HepG2 (cell line): Measurements from ENCODE around the gene EPB41L5. TPM values are rescaled to one million over a fixed set of nuclear protein-coding genes. Genes with fewer than 3 reads are reported as not detected.

Source experiments
- ATAC-seq: fragments of 200-7000 bp; cut with Tn5 transposase; 3 replicates; pipeline ENCODE4 v1.9.1; 2020; ENCODE audit warnings: mild to moderate bottlenecking, moderate library complexity
- BruUV-seq: library from RNA; stranded (reverse); fragments of 400-500 nt; replicated peaks from 2 replicates; lab custom pipeline; 2021; lab: Mats Ljungman, UMichigan
- CTCF ChIA-PET: fragments of 300-600 bp; formaldehyde crosslinking; extraction: SDS; loops from one replicate; lab custom pipeline; 2021; ENCODE audit warnings: low total read pairs, inconsistent platforms, low intra/inter-chr PET ratio; lab: Yijun Ruan, JAX
- POLR2A ChIA-PET: fragments of 350-600 bp; sonication (Branson Sonifier 250); formaldehyde crosslinking; loops from one replicate; lab custom pipeline; 2020; ENCODE audit warnings: antibody characterized with exemption, inconsistent platforms; lab: Yijun Ruan, JAX
- DNase-seq: peaks from one replicate; pipeline ENCODE4 v3.0.0-alpha.2; 2015; ENCODE audit warnings: low spot score
- FAIRE-seq: peaks from 3 replicates; lab custom pipeline; 2011; peaks lifted over from hg19 to GRCh38; lab: Jason Lieb, UNC
- H2AFZ ChIP-seq: one replicate; pipeline ENCODE4 v1.6.1; 2011; ENCODE audit warnings: low read length, inconsistent platforms
- H3K27ac ChIP-seq: fragments of 300-600 bp; 3 replicates; pipeline ENCODE4 v1.8.0; 2011; ENCODE audit warnings: mixed run types, mild to moderate bottlenecking, mixed read lengths, low read length, inconsistent platforms; ENCODE audit not compliant: insufficient read depth; ENCODE audit errors: extremely low read length
- H3K27me3 ChIP-seq, 2 experiments: fragments of 200-600 bp in 1 of 2; 2 replicates in 1 of 2; 3 replicates in 1 of 2; pipeline versions ENCODE4 v1.6.0 to v1.8.0; 2011; ENCODE audit warnings: low read length in 2 of 2, mild to moderate bottlenecking in 2 of 2, moderate library complexity in 2 of 2, inconsistent platforms in 1 of 2; ENCODE audit not compliant: insufficient read depth in 2 of 2, control insufficient read depth in 1 of 2
- H3K36me3 ChIP-seq, 2 experiments: fragments of 200-600 bp in 1 of 2; replicated peaks in 1 of 2; 2 replicates in 1 of 2; 3 replicates in 1 of 2; pipeline versions ENCODE4 v1.5.1 to v1.8.0; 2011; ENCODE audit warnings: low read length in 2 of 2, inconsistent platforms in 1 of 2; ENCODE audit not compliant: insufficient read depth in 2 of 2, control insufficient read depth in 1 of 2
- H3K4me1 ChIP-seq: 2 replicates; pipeline ENCODE4 v1.5.1; 2012; ENCODE audit warnings: low read length, inconsistent platforms; ENCODE audit not compliant: insufficient read depth
- H3K4me2 ChIP-seq: 2 replicates; pipeline ENCODE4 v1.6.0; 2011; ENCODE audit warnings: low read depth, low read length, inconsistent platforms
- H3K4me3 ChIP-seq, 3 experiments: fragments of 200-600 bp in 1 of 3; sonication (generic), shearing (Covaris generic) in 1 of 3; replicated peaks in 1 of 3; 2 replicates each; pipeline ENCODE4 v1.5.1; 2011 to 2016; ENCODE audit warnings: low read length in 3 of 3, inconsistent platforms in 2 of 3, low read depth in 2 of 3, mild to moderate bottlenecking in 2 of 3, control low read depth in 1 of 3, mixed read lengths in 1 of 3; ENCODE audit not compliant: insufficient read depth in 1 of 3
- H3K79me2 ChIP-seq: one replicate; pipeline ENCODE4 v1.6.1; 2011; ENCODE audit warnings: low read length, inconsistent platforms; ENCODE audit not compliant: insufficient read depth
- H3K9ac ChIP-seq: 2 replicates; pipeline ENCODE4 v1.6.0; 2011; ENCODE audit warnings: mild to moderate bottlenecking, low read depth, low read length, inconsistent platforms; ENCODE audit not compliant: insufficient read depth
- H3K9me3 ChIP-seq: 2 replicates; pipeline ENCODE4 v1.5.1; 2012; ENCODE audit warnings: mild to moderate bottlenecking, low read length
- H4K20me1 ChIP-seq: 2 replicates; pipeline ENCODE4 v1.6.0; 2011; ENCODE audit warnings: inconsistent platforms, mild to moderate bottlenecking, low read length, moderate library complexity; ENCODE audit not compliant: insufficient read depth
- FOXO1 ChIP-seq: sonication (generic); formaldehyde crosslinking; IDR thresholded peaks from 2 replicates; pipeline ENCODE4 v1.4.0; 2020; ENCODE audit warnings: missing genetic modification reagents
- ZNF788 ChIP-seq: sonication (generic); formaldehyde crosslinking; IDR thresholded peaks from 2 replicates; pipeline ENCODE4 v1.5.0; 2020; ENCODE audit warnings: mild to moderate bottlenecking, missing genetic modification reagents, borderline replicate concordance
- ZSCAN22 ChIP-seq: sonication (generic); formaldehyde crosslinking; IDR thresholded peaks from 2 replicates; pipeline ENCODE4 v1.4.0; 2020; ENCODE audit warnings: mild to moderate bottlenecking, missing genetic modification reagents
- WGBS: methylation state at CpG from one replicate; pipeline ENCODE4 v1.1.6; 2017; ENCODE audit warnings: low lambda C conversion rate; 5-methylcytosine and 5-hydroxymethylcytosine counted together
- in situ Hi-C: cut with HindIII; loops from 2 replicates; pipeline ENCODE4 v1.10.0; 2017; ENCODE audit warnings: low pct_unique_long_range_greater_than_20kb; ENCODE audit not compliant: extremely low pct_ligation_motif_present
- intact Hi-C: fragments of 100-400 bp; cut with micrococcal nuclease; formaldehyde crosslinking; loops from one replicate; pipeline ENCODE4 v1.10.0; 2022; ENCODE audit not compliant: unreplicated experiment
- polyA plus RNA-seq, 8 experiments: library from polyadenylated mRNA; depleted of rRNA in 3 of 8; stranded (reverse) in 7 of 8; unstranded in 1 of 8; fragments of >200 nt; fragmentation: Illumina TruSeq in 4 of 8; extraction: Trizol in 4 of 8; gene quantifications; 2 replicates each; pipeline versions ENCODE4 v1.2.1 to v1.2.3, GENCODE V29; 2011 to 2016; ENCODE audit warnings: low read depth in 4 of 8, missing spikeins in 1 of 8, mixed read lengths in 1 of 8; ENCODE audit not compliant: insufficient read depth in 1 of 8
- total RNA-seq, 5 experiments: library from RNA; depleted of rRNA; stranded (reverse); fragments of >200 nt; fragmentation: Illumina TruSeq; extraction: Trizol; gene quantifications; 2 replicates each; pipeline ENCODE4 v1.2.3, GENCODE V29; 2016; ENCODE audit warnings: low read depth in 1 of 5
- TF ChIP-seq, protein P1 (sequence below): sonication (generic); formaldehyde crosslinking; IDR thresholded peaks from 2 replicates; pipeline ENCODE4 v1.5.1; 2020; ENCODE audit warnings: mild to moderate bottlenecking, missing genetic modification reagents

Gene EPB41L5
- total and polyA plus RNA-seq, 2 of the 13 experiments (the other 11 are each of a cell fraction or from before 2014, with no cell fraction given): 40.5 to 47.5 TPM

- TF ChIP-seq ZSCAN22 (CRISPR knock-in tag) (no peak), FOXO1 (CRISPR knock-in tag) (no peak)
Measured at GRCh38 chr2:120148229-120148628, 135.4 kb downstream of the EPB41L5 start (continued).

DNA sequence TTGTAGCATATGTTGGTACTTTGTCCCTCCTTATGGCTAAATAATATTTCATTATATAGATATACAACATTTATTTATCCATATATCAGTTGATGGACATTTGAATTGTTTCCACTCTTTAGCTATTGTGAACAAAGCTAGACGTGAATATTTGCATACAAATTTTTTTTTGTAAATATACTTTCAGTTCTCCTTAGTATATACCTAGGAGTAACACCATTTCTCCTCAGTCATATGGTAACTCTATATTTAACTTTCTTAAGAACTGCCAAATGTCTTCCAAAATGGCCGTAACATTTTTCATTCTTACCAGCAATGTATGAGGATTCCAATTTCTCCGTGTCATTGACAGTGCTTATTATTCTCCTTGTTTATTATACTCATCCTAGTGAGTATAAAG lies 135.8 kb downstream of the EPB41L5 start:
- no TSS peak for BruUV-seq
- CTCF ChIA-PET: no interaction called here
- H3K4me2 ChIP-seq: no peak overlapping the region
- H3K4me3 ChIP-seq: no peak overlapping the region
- peaks cover 16% of the 10 kb centered on the region for H3K4me1 ChIP-seq
- 97% methylated on average over 3 of the region's 3 CpGs for WGBS
- no peaks in the 10 kb centered on the region for H3K79me2 ChIP-seq
- H3K27me3 ChIP-seq: no peaks in the 10 kb centered on the region
- in situ Hi-C loops (no loop called here), intact Hi-C loops (no loop called here)
- H2AFZ ChIP-seq: no peak overlapping the region
- ATAC-seq (no peak), FAIRE-seq (no peak), DNase-seq (no peak)
- no peak overlapping the region for H3K9ac ChIP-seq
- no peak overlapping the region for H3K27ac ChIP-seq
- POLR2A ChIA-PET: no interaction called here
- TF ChIP-seq, protein P1, sequence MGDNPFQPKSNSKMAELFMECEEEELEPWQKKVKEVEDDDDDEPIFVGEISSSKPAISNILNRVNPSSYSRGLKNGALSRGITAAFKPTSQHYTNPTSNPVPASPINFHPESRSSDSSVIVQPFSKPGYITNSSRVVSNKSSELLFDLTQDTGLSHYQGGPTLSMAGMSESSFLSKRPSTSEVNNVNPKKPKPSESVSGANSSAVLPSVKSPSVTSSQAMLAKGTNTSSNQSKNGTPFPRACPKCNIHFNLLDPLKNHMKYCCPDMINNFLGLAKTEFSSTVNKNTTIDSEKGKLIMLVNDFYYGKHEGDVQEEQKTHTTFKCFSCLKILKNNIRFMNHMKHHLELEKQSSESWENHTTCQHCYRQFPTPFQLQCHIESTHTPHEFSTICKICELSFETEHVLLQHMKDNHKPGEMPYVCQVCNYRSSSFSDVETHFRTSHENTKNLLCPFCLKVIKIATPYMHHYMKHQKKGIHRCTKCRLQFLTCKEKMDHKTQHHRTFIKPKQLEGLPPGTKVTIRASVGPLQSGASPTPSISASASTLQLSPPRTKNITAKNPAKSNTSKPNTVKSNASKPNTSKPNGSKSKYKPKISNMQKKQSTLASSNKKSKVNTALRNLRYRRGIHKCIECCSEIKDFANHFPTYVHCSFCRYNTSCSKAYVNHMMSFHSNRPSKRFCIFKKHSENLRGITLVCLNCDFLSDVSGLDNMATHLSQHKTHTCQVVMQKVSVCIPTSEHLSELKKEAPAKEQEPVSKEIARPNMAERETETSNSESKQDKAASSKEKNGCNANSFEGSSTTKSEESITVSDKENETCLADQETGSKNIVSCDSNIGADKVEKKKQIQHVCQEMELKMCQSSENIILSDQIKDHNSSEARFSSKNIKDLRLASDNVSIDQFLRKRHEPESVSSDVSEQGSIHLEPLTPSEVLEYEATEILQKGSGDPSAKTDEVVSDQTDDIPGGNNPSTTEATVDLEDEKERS (CRISPR knock-in tag): no peak
- TF ChIP-seq ZNF788 (CRISPR knock-in tag): no peak
- peaks cover 0 to 6% of the 10 kb centered on the region in 2 experiments; a peak in 4 of 5 replicates for H3K36me3 ChIP-seq
- no peaks in the 10 kb centered on the region for H4K20me1 ChIP-seq
- peaks cover 12% of the 10 kb centered on the region for H3K9me3 ChIP-seq
